Glomerular visceral epithelial cell (primary cell): ENCODE measurements around the gene RMI2.
"Not testable (repeated sequence)": the region's sequence is repeated elsewhere in the genome, so short reads cannot be mapped to it uniquely, and the experiment has no call there.

Experiments
- DNase-seq: peaks from one replicate; pipeline ENCODE4 v3.0.0-alpha.2; 2016; ENCODE audit errors: extremely low spot score

Gene RMI2

GRCh38 chr16:11345040-11345862 is at the start of gene RMI2:
RMI2 (plus strand) TSS chr16:11345459; CDS start chr16:11345472, 13 bp downstream.
- DNase-seq = peak; percentile 96

GRCh38 chr16:11295672-11296071 is 49.6 kb upstream of the RMI2 start:
- DNase-seq = no peak

GRCh38 chr16:11296351-11296705 is 48.9 kb upstream of the RMI2 start:
- DNase-seq = no peak

GRCh38 chr16:11296706-11297491 is 48.4 kb upstream of the RMI2 start:
- DNase-seq = no peak

GRCh38 chr16:11297492-11298142 is 47.6 kb upstream of the RMI2 start:
- peak; percentile 87 for DNase-seq

GRCh38 chr16:11298143-11298900 is 46.9 kb upstream of the RMI2 start:
- DNase-seq = no peak

GRCh38 chr16:11298950-11299547 is 46.2 kb upstream of the RMI2 start:
- DNase-seq = not testable (repeated sequence)

- no peak for DNase-seq
These were observed 45.2 kb upstream of the RMI2 start for GRCh38 chr16:11299865-11300559.

GRCh38 chr16:11300560-11300892 is 44.7 kb upstream of the RMI2 start:
- DNase-seq = no peak

GRCh38 chr16:11301645-11302501 is 43.4 kb upstream of the RMI2 start:
- no peak for DNase-seq

GRCh38 chr16:11302977-11303376 is 42.3 kb upstream of the RMI2 start:
- DNase-seq = no peak

GRCh38 chr16:11303405-11304138 is 41.7 kb upstream of the RMI2 start:
- no peak for DNase-seq

GRCh38 chr16:11306381-11306780 is 38.9 kb upstream of the RMI2 start:
- DNase-seq = no peak

- no peak for DNase-seq
These were observed 38.1 kb upstream of the RMI2 start for GRCh38 chr16:11306997-11307638.

GRCh38 chr16:11307639-11308492 is 37.4 kb upstream of the RMI2 start:
- DNase-seq = no peak

GRCh38 chr16:11308493-11309283 is 36.6 kb upstream of the RMI2 start:
- peak; percentile 76 for DNase-seq
